ENCODE results near the gene SHE.

The SHE gene

DNA sequence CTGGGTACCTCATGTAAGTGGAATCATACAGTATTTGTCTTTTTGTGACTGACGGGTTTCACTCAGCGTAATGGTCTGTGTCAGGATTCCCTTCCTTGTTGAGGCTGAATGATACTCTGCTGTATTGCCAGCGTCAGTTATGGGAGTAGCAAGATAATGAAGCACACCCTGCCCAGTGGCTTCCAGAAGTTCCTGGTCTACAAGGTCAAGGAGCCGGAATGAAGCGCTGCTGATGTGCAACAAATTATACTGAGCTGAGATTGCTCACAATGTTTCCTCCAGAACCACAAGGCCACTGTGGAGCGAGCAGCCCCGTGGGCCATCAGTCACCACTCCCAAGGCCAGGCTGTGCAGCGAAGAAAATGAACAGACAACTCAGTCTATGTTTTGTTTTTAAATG, 24.2 kb downstream of the SHE start:
- DNase-seq, result no peak

DNA sequence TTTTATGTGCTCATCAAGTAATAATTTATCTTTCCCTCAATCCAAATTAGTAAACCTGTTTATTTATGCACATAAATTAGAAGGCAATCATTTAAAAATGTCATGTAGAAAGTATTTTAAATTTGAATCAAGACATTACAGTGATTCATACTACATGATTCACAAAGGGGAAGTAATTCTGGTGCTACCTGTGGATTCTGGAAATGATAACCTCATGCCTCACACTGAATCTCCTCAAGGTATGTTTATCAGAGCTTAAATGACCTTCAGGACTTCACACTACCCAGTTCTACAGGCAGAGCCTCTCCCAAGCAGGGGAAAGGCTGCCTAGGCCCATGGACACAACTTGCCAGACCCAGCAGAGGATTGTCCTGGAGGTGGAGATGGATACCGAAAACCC, 25.4 kb downstream of the SHE start:
- DNase-seq, result no peak

DNA sequence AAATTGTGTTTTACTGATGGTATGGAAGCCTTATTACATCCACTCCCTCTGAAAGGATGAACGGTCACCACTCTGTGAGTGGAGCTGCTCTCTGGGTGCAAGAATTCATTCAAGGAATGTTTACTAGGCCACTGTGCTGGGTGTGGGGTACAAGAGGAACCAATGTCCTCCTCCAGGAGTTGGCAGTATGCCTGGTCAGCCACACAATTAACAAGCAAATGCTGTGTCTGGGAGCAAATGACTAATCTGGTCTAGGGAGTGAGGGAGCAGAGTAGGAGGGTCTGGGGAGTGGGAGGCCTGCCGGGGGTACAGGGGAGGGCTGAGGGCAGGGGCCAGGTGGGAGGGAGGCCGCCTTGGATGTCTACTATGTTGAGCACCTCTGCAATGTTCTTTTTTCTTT, 27.4 kb downstream of the SHE start:
- DNase-seq, result peak; percentile 81 to 92

DNA sequence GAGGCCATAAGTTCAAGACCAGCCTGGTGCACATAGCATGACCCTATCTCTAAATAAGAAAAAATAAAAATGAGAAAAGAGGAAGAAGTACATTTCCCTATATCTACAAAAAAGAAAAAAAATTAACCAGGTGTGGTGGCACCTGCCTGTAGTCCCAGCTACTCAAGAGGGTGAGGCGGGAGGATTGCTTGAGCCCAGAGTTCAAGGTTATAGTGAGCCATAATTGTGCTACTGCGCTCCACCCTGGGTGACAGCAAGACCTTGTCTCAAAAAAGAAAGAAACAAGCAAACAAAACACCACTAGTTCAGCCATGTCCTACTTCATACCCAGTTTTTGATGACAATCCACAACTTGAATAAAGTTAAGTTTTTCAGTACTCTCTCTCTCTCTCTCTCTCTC, 30.9 kb downstream of the SHE start:
- DNase-seq, result no peak

GRCh38 chr1:154469844-154470560, 32.2 kb downstream of the SHE start:
- DNase-seq, result no peak

DNA sequence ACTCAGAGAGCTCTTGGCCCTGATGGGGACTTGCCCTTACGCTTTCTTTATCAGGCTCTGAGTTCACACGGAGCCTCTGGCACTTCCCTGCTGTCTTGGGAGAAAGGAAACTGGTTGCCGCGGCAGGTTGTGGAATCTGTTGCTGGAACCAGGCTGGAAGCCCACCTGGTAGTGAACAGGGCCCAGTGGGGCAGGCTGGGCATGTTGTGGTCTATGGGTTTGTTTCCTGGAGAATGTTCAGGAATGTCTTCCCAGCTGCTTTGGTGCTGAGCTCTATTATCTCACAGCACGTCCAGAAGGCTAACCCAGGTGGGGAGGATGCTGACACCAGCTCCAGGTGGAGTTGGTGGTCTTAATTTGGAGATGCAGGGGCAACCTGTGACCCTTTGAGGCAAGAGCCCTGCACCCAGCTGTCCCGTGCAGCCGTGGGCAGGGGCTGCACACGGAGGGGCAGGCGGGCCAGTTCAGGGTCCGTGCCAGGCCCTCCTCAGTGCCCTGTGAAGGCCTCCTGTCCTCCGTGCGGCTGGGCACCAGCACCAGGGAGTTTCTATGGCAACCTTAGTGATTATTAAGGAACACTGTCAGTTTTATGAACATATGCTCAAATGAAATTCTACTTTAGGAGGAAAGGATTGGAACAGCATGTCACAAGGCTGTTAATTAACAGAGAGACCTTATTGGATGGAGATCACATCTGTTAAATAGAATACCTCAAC, 33.5 kb downstream of the SHE start:
- DNase-seq, result no peak

DNA sequence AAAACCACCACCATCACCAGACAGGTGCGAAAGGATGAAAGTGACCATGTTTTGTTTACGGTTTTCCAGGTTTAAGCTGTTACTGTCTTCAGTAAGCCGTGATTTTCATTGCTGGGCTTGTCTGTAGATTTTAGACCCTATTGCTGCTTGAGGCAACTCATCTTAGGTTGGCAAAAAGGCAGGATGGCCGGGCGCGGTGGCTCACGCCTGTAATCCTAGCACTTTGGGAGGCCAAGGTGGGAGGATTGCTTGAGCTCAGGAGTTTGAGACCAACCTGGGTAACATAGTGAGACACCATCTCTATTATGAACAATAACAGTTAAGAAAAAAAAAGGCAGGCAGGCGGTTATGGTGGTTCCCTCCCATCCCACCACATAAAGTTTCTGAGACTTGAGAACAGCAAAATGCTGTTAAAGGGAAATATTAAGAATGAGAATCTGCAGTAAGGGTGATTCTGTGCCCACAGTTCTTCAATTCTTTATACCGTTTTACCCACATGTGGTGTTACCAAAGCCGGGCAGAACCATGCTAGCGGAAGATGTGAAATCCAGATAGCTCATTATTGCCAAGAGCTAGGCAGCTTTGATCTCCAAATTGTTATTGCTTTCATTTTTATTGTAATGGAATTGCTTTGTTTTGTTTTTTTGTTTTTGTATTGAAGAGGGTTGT, 34.6 kb downstream of the SHE start:
- DNase-seq, result no peak

DNA sequence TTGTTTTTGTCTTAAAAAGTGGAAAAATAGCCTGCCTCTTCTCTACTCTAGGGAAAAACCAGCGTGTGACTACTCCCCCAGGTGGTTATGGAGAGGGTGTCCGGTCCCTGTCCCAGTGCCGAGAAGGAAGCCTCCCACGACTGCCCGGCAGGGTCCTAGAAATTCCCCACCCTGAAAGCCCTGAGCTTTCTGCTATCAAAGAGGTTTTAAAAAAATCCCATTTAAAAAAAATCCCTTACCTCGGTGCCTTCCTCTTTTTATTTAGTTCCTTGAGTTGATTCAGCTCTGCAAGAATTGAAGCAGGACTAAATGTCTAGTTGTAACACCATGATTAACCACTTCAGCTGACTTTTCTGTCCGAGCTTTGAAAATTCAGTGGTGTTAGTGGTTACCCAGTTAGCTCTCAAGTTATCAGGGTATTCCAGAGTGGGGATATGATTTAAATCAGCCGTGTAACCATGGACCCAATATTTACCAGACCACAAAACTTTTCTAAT, 35.2 kb downstream of the SHE start:
- peak; percentile 56 to 73 for DNase-seq

DNA sequence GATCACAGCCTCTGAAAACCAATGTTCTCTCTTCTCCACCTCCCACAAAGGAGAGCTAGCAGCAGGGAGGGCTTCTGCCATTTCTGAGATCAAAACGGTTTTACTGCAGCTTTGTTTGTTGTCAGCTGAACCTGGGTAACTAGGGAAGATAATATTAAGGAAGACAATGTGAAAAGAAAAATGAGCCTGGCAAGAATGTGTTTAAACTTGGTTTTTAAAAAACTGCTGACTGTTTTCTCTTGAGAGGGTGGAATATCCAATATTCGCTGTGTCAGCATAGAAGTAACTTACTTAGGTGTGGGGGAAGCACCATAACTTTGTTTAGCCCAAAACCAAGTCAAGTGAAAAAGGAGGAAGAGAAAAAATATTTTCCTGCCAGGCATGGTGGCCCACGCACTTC, 36.0 kb downstream of the SHE start:
- peak; percentile 27 to 42 for DNase-seq

DNA sequence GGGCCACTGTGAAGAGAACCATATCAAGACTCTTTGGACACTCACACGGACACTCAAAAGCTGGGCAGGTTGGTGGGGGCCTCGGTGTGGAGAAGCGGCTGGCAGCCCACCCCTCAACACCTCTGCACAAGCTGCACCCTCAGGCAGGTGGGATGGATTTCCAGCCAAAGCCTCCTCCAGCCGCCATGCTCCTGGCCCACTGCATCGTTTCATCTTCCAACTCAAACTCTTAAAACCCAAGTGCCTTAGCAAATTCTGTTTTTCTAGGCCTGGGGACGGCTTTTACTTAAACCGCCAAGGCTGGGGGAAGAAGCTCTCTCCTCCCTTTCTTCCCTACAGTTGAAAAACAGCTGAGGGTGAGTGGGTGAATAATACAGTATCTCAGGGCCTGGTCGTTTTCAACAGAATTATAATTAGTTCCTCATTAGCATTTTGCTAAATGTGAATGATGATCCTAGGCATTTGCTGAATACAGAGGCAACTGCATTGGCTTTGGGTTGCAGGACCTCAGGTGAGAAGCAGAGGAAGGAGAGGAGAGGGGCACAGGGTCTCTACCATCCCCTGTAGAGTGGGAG, 36.5 kb downstream of the SHE start:
- DNase-seq, result peak; percentile 51 to 64

- DNase-seq, result peak; percentile 70 to 85
These were observed 38.7 kb downstream of the SHE start for GRCh38 chr1:154463512-154463990.

- DNase-seq, result no peak
These were observed 41.4 kb downstream of the SHE start for GRCh38 chr1:154460695-154461260.

DNA sequence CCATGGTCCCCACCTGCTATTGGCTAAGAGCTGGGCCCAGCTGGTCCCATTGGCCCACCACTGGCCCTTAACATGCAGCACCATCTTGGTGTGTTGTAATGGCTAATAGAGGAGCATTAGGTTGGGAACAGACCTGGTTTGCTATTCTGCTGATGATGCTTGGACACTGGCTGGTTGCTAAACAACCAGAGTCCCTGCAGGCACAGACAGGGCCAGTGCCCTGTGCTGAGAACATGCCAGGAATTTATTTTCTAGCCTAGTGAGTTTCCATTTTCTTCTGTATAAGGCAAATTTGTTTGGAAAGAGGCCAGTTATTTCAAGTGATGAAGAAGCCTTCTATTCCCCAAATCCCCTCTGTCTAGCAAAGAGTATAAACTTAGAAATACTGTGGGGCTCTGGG, 43.1 kb downstream of the SHE start:
- no peak for DNase-seq

DNA sequence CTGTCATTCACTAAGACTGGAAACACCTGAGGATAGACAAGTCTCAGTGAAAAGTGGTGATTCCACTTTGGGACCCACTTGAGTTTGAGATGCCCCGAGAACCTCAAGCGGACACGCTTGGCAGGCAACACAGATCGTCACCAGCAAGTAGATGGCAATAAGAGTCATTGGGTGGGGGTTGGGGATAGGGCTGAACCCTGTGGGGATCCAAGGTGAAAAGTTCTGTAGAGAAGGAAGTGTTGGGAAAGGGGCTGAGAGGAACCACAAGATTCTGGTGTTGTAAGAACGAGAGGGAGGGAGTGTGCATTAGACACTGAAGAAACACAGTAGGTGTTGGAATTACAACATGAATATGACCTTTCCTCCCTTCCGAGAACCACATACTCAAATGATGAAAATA, 45.6 kb downstream of the SHE start:
- DNase-seq, result peak; percentile 85 to 91

DNA sequence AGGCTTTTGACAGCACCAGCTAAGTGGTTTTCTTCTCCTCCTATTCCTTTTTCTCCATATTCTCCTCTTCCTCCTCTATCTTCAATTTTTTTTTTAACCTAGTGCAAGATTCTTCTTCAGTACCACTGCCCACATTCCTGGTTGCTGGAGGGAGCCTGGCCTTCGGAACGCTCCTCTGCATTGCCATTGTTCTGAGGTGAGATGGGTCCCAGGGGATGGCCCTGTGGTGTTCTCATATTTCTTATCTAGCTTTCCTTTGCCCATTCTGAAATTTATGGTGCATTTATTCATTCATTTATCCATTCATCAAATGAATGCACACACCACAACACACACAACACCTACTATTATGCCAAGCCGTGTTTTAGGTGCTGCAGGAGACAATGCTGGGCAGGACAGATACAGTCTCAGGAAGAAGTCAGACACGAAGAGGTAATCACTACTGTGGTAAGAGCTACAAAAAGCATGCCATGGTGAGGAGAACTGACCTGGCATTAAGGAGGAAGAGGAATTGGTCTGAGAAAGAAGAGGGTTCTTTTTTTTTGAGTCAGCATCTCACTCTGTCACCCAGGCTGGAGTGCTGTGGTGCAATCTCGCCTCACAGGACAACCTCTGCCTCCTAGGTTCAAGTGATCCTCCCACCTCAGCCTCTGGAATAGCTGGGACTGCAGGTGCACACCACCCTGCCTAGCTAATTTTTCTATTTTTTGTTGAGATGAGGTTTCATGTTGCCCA, 47.7 kb downstream of the SHE start:
- peak; percentile 71 to 74 for DNase-seq

DNA sequence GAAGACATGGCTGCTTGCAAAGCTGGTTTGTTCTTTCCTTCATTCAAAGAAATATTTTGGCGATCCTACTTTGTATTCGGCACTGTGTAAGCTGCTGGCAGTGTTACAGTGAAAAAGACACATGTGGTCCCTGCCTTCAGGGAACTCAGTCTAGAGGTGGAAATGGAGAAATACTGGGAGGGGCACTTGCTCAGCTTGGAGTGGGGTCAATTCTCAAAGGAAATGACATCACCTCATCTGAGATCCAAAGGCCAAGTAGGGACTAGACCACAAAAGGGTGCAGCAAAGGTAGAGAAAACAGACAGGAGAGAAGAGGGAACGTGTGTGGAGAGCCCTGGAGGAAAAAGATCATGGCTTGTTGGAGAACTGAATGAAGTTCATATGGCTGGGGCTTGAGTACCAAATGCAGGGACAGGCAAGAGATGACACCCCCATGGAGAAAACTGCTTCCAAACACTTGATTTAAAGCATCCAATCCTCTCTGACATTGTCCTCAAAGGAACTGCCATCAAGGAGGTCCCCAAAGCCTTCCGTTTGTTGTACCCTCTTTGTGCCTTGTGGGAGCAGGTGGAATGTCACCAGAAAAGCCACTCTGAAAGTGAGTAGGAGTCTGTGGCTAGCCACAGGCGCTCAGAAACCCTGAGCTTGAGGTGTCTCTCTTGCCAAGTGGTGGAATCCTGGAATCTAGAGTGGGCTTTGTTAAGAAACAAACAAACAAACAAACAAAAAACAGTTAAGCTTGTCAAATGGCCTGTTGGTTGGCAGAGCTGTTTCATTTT, 48.4 kb downstream of the SHE start:
- DNase-seq, result peak; percentile 69 to 74

GRCh38 chr1:154453161-154453560, 49.1 kb downstream of the SHE start:
- peak; percentile 58 to 67 for DNase-seq

- DNase-seq, result no peak
These were observed 53.8 kb downstream of the SHE start for GRCh38 chr1:154448331-154448811.

DNA sequence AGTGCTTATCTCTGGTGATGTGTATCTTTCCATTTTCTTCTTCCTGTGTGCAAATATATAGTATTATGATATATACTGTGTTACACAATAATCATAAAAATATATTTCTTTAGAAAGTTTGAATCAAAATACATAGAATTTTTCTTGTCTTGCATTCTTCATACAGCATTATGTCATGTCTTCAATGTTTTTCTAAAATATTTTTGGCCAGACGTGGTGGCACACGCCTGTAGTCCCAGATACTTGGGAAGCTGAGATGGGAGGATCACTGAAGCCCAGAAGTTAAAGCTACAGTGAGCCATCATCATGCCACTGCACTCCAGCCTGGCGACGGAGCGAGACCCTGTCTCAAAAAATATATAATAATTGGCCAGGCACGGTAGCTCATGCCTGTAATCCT, 55.4 kb downstream of the SHE start:
- no peak for DNase-seq

- DNase-seq, result no peak
These were observed 55.9 kb downstream of the SHE start for GRCh38 chr1:154446292-154446691.

DNA sequence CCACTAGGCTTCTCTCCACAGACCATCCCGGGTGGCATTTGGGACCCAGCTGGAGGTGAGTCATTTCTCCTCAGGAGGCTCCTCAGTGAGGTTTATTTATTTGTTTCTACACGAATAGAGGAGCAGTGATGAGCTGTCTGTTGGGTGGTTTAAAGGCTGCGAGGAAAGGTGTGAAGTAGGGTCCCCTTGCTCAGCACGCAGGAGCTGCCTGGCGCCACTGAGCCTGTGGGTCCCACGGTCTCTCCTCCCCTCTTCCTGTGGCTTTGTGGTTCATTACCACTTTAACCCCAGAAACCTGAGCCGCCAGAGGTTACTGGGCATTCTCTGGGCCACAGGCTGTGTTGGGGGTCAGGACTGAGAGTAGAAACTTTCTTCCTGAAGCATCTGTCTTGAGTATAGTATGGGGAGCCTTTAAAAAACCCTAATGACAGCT, 57.2 kb downstream of the SHE start:
- DNase-seq, result no peak

All from inflammatory macrophage (primary cell).